Esophagus squamous epithelium (tissue), 4 donors: ENCODE results near the gene ZDHHC19.

Source experiments
- CTCF ChIP-seq, 6 experiments: fragments of 450-650 bp in 4 of 6; fragments of 200-600 bp in 2 of 6; sonication (generic) in 2 of 6; IDR thresholded peaks; one replicate each; pipeline ENCODE4 v1.5.1; 2016 to 2019; ENCODE audit warnings: antibody characterized with exemption in 6 of 6, mild to moderate bottlenecking in 4 of 6, moderate library complexity in 4 of 6
- POLR2A ChIP-seq, 4 donors: fragments of 450-650 bp; IDR thresholded peaks; one replicate each; pipeline ENCODE4 v1.6.1; 2017; ENCODE audit warnings: antibody characterized with exemption in 4 of 4, mild to moderate bottlenecking in 4 of 4, moderate library complexity in 3 of 4

DNA sequence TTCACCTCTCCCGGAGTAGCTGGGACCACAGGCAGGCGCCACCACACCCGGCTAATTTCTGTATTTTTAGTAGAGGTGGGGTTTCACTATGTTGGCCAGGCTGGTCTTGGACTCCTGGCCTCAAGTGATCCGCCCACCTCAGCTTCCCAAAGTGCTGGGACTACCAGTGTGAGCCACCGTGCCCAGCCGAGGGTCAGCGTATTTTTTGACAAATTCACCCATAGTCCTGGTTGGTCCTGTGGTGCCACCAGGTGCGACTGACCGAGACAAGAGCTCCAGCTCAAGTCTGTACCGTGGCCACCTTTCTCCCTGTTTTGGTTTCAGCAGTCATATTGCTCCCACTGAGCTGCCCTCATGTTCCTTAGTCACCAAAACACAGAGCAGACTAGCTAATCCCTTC lies 13.9 kb upstream of the ZDHHC19 start:
- no peak for TF ChIP-seq POLR2A (IDR thresholded peaks at IDR 0.05)
- TF ChIP-seq CTCF (IDR thresholded peaks at IDR 0.05), result no peak
